CD4-positive, alpha-beta T cell treated with Interleukin-1 beta for 1 hour (primary cell): ENCODE measurements around the gene TBC1D3B.
"Not testable (repeated sequence)": the region's sequence is repeated elsewhere in the genome, so short reads cannot be mapped to it uniquely, and the experiment has no call there.

Source experiments
- DNase-seq, 2 donors: peaks; one replicate each; pipeline ENCODE4 v3.0.0-alpha.2; 2020 to 2022

The TBC1D3B gene

GRCh38 chr17:36127199-36127893, 49.1 kb downstream of the TBC1D3B start:
- DNase-seq = peak in 1 of 2 donors; percentile 49

- DNase-seq = no peak
These were observed 51.3 kb downstream of the TBC1D3B start for GRCh38 chr17:36124879-36125824.

- DNase-seq = no peak
These were observed 53.0 kb downstream of the TBC1D3B start for GRCh38 chr17:36123431-36123830.

GRCh38 chr17:36121099-36121498, 55.3 kb downstream of the TBC1D3B start:
- DNase-seq = not testable (repeated sequence)

- DNase-seq = no peak
These were observed 56.2 kb downstream of the TBC1D3B start for GRCh38 chr17:36120221-36120620.

- DNase-seq = no peak
These were observed 57.7 kb downstream of the TBC1D3B start for GRCh38 chr17:36118477-36119353.

GRCh38 chr17:36117505-36118382, 58.7 kb downstream of the TBC1D3B start:
- no peak for DNase-seq
